GM12878 (cell line): ENCODE measurements around the gene MUSK.

ENCODE experiments used
- BHLHE40 ChIP-seq, 2 experiments: fragments of 450-650 bp in 1 of 2; IDR thresholded peaks; 2 replicates each; pipeline ENCODE4 v1.6.1; 2011 to 2017; ENCODE audit warnings: low read depth in 2 of 2, borderline replicate concordance in 1 of 2, improper control_type of control experiment in 1 of 2, low read length in 1 of 2, mild to moderate bottlenecking in 1 of 2
- CHD1 ChIP-seq: IDR thresholded peaks from 2 replicates; pipeline ENCODE4 v1.6.1; 2012; ENCODE audit warnings: low read depth, low read length, improper control_type of control experiment
- CTCF ChIP-seq, 3 experiments: IDR thresholded peaks in 2 of 3; conservative IDR thresholded peaks in 1 of 3; 2 replicates each; pipeline ENCODE4 v1.5.1; 2011; ENCODE audit warnings: low read depth in 3 of 3, low read length in 3 of 3, mild to moderate bottlenecking in 3 of 3, control low read depth in 2 of 3, moderate library complexity in 2 of 3, inconsistent platforms in 1 of 3, mixed read lengths in 1 of 3; ENCODE audit not compliant: control insufficient read depth in 2 of 3, insufficient read depth in 1 of 3; ENCODE audit errors: extremely low read depth in 1 of 3

GRCh38 chr9:110650991-110651411, 17.6 kb upstream of the MUSK start:
- TF ChIP-seq CTCF (IDR thresholded peaks at IDR 0.05 in 2 of 3, conservative IDR thresholded peaks at IDR 0.05 in 1 of 3; ENCODE audit: control insufficient read depth in 2 of 3, extremely low read depth in 1 of 3, insufficient read depth in 1 of 3, low read depth in 3 of 3, low read length in 3 of 3) (no peak), CHD1 (no peak), BHLHE40 (IDR thresholded peaks at IDR 0.05; ENCODE audit: borderline replicate concordance in 1 of 2, low read depth in 2 of 2, low read length in 1 of 2) (no peak)
